Islet of Langerhans (tissue), 1 donor: ENCODE data around the gene PXDC1.
"Not testable (repeated sequence)": the region's sequence is repeated elsewhere in the genome, so short reads cannot be mapped to it uniquely, and the experiment has no call there.

Experiments
- FAIRE-seq: peaks from one replicate; lab custom pipeline; 2011; peaks lifted over from hg19 to GRCh38; lab: Jason Lieb, UNC

Gene PXDC1

DNA sequence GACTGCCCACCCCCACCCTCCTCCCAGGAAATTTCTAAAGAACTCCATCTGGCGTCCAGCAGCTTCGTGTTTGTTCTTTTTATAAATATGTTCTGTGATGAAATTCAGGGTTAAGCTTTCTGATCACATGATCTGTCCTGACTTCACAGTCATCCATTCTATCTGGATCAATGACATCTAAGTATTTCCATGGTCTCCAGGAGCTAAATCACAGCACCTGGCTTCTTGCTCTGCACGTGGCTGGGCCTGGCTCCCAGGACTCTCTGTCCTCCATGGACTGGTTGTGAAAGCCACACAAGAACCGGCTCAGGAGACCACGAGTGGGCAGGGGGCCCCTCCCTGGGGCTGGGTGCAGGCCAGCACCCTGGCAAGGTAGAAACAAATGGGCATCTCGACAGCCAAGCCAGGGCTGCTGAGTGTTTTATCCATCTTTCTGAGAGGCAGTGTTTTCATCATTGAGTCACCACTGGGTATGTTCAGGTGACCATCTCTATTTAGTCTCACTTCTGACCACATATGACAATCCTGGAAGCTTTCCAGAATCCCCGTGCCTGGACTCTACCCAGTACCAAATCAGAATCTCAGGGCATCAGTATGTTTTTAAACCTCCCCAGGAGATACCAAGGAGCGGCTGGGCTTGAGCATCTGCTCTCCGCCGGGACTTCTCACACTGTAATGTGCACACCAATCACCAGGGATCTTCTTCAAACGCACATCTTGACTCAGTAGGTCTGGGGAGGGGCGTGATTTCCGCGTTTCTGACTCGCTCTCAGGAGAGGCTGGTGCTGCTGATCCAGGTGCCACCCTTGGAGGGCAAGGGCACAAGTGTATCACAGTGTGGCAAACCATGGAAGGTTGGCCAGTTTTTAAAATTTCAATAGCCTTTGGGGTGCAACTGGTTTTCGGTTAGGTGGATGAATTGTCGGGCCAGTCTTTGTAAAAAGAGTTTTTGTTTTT, 31.6 kb upstream of the PXDC1 start:
- no peak for FAIRE-seq

DNA sequence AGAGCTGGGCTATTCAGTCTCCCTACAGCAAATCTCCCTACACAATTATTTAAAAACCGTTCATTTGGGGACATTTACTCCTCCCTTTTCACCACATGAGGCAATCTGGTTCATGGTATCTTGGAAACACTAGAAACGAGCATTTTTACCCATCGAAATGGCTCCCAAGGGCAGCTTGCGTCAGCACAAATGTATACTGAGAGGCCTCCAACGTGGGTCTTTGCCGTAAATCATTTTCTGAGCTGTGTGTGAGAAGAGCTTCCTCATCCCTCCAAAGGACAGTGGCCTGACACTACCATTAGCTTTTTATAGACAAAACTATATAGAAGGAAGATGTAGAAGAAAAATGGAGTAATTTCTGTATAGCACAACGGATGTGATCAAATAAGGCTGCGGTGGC, 30.0 kb upstream of the PXDC1 start:
- no peak for FAIRE-seq

DNA sequence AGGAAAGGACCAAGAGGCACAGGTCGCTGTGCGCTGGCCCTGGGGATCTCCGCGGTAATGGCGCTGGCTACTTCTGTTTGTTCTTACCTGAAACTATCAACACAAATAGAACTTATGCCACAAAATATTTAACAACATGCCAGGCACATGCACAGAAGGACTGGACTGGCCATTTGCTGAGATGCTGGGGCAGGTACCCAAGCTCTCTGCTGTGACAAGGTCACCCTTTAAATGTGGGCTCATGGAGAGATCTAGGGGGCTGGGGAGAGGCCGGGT, 28.0 kb upstream of the PXDC1 start:
- FAIRE-seq, result no peak

- FAIRE-seq, result no peak
Measured at GRCh38 chr6:3778701-3779573, 27.4 kb upstream of the PXDC1 start.

DNA sequence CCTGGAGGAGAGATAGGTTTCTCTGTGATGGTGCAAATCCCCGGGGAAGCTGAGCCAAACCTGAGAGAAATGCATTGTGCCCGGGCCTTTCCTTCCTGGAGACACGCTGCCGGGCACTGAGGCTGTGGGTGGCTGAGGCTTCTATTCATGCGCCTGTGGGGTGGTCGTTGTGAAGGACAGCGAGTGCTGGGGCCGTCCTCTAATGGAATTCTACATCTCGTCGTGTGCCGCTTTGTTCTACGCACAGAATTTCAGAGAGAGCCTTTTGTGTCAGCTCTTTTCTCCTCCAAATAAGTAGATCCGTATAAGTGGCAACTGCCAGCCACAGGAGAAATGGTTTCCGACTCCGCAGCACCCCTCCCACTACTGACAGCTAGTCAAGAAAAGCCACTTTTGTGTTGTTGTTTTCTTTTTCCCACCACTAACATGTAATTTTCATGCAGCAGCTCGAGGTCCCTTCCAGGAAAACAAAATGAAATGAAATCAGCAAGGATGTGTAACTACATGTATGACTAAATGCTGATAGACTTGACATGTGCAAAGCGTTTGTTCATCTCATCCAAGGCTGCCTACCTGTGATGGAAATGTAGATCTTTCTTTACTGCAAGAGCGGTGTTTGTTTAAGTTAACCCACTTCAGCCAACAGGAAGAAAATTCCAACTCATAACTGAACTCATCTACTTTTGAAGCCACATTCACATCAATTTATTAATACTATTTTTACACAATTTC, 26.4 kb upstream of the PXDC1 start:
- FAIRE-seq, result no peak

DNA sequence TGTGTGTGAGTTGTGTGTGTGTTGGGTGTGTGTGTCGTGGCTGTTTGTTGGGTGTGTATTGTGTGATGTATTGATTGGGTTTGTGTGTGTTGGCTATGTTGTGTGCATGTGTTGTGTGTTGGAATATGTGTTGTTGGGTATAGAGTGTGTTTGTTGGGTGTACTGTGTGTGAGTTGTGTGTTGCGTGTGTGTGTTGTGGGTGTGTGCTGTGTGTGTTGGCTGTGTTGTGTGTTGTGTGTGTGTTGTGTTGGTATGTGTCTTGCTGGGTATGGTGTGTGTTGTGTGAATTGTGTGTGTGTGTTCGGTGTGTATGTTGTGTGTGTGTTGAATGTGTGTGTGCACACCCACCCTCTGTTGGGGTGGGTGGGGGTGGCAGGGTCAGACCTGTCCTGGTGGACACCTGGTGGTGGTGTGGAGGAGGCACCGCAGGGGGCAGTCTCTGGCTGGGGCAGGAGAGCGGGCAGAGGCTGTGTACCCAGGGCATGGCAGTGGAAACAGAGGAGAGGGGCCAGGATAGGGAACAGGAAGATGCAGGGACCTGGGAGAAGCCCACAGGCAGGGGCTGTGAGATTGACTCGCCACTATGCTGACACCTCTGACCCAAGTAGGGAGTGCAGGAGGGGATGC, 25.5 kb upstream of the PXDC1 start:
- FAIRE-seq, result no peak

DNA sequence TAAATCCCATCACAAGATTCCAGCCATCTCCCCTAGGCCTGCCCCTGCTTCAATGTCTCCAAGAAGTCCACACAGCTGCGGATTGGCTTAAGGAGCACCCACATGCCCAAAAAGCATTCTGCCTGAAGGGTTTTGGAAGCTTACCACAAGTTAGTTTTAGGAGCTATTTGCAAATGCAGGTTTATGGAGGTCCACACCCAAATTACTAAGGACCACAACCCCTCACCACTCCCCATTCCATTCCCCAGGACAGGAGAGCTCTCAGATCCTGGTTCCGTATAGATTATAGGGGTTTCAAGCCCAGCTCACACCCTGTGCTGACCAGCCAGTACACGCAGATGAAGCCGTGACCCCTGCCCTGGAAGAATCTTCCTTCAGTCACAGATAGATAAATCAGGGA, 24.3 kb upstream of the PXDC1 start:
- FAIRE-seq, result no peak

DNA sequence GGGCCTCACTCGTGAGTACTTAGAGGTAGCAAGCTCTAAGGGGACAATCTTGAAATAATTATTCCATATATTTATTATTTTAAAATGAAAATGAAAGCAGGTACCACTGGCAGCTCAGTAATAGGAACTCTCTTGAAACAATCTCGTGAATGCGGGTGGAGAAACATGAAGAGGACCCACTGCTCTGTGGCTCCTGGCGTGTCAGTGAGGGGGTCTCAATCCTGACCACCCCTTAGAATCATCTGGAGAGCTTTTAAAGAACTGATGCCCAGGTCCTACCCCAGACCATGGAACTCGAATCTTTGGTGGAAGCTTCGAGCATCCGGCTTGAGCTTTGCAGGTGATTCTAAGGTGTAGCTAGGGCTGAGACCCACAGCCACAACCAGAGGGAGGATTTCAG, 23.9 kb upstream of the PXDC1 start:
- no peak for FAIRE-seq

DNA sequence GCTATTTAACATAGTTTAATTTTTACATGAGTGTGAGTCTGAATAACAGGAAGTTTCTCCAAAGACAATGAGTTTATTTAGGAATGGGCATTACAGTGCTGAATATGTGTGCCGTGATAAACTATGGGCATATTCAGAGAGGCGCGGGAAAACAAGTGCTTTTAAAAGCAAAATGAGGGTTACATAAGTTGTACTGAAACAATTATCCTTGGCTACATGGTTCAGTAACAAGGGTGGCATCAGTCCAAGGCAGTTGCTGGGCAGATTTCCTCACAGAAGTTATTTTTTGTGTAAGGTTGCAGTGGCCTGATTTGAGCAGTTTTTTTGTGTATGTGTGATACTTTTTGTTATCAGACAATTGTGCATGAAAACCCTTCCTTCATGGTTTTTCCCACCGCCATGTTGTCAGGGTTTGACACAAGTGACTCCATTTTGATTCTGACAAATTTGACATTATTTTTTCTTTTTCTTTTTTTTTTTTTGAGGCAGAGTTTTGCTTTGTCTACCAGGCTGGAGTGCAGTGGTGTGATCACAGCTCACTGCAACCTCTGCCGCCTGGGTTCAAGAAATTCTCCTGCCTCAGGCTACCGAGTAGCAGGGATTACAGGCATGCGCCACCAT, 22.3 kb upstream of the PXDC1 start:
- no peak for FAIRE-seq

DNA sequence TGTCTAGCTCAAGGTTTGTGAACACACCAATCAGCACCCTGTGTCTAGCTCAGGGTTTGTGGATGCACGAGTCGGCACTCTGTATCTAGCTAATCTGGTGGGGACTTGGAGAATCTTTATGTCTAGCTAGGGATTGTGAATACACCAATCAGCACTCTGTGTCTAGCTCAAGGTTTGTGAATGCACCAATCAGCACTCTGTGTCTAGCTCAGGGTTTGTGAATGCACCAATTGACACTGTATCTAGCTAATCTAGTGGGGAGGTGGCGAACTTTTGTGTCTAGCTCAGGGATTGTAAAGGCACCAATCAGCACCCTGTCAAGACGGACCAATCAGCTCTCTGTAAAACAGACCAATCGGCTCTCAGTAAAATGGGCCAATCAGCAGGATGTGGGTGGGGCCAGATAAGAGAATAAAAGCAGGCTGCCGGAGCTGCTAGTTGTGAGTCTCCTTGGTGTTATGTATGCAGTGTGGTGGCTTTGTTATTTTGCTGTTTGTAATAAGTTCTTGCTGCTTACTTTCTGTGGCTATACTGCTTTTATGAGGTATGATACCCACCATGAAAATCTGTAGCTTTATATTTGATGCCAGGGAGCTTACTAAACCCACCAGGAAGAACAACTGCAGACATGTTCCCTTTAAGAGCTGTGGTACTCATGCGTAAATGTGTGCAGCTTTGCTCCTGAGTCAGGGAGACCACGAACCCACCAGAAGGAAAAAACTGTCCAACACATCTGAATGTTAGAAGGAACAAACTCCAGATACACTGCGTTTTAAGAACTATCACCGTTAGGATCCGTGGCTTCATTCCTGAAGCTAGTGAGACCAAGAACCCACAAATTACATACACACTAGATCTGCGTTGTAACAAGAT, 20.9 kb upstream of the PXDC1 start:
- not testable (repeated sequence) for FAIRE-seq

DNA sequence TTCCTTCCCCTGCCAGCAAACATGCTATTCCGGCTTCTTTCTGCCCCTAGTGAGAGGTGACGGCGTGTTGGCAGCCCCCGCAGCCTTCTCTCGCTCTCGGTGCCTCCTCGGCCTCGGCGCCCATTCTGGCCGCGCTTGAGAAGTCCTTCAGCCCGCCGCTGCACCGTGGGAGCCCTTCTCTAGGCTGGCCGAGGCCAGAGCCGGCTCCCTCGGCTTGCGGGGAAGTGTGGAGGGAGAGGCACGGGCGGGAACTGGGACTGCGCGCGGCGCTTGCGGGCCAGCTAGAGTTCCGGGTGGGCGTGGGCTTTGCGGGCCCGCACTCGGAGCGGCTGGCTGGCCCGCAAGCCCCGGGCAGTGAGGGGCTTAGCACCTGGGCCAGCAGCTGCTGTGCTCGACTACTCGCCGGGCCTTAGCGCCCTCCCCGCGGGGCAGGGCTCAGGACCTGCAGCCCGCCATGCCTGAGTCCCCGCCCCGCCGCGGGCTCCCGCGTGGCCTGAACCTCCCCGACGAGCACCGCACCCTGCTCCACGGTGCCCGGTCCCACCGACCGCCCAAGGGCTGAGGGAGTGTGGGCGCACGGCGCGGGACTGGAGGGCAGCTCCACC, 20.0 kb upstream of the PXDC1 start:
- FAIRE-seq, result no peak

- no peak for FAIRE-seq
Measured at GRCh38 chr6:3770023-3770720, 18.7 kb upstream of the PXDC1 start.

- FAIRE-seq, result no peak
Measured at GRCh38 chr6:3769610-3770009, 18.1 kb upstream of the PXDC1 start.

DNA sequence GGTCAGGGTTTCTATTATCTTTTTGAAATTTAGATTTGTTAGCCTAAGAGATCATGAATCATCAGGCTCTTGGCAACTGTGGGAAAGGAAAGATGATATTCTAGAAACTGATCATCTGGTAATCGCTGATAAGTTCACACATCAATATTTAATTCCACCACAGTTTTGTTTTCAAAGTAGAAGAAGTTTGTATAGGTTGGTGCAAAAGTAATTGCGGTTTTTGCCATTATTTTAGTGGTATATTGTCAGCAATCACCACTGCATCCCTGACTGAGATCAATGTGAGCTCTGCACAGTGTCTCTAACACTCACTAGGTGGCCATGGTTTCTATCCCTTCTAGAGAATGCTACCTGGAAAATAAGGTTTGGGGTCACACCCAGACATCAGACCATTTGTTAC, 17.0 kb upstream of the PXDC1 start:
- FAIRE-seq, result no peak

DNA sequence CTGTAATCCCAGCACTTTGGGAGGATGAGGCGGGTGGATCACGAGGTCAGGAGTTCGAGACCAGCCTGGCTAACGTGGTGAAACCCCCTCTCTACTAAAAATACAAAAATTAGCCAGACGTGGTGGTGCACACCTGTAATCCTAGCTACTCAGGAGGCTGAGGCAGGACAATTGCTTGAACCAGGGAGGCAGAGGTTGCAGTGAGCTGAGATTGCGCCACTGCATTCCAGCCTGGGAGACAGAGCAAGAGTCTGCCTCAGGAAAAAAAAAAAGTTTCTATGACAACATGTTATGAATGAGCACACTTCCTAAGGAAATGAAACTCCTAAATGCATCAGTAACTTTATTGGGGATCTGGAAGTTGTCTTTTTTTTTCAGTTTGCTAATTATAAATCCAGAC, 16.0 kb upstream of the PXDC1 start:
- FAIRE-seq, result not testable (repeated sequence)

- no peak for FAIRE-seq
Measured at GRCh38 chr6:3766214-3766613, 14.7 kb upstream of the PXDC1 start.

- no peak for FAIRE-seq
Measured at GRCh38 chr6:3765415-3765814, 13.9 kb upstream of the PXDC1 start.

- FAIRE-seq, result no peak
Measured at GRCh38 chr6:3764516-3765335, 13.2 kb upstream of the PXDC1 start.

- FAIRE-seq, result no peak
Measured at GRCh38 chr6:3762852-3763251, 11.3 kb upstream of the PXDC1 start.
